Glutamatergic neuron (in vitro differentiated cells): ENCODE results near the gene NGDN. TPM values are rescaled to one million over a fixed set of nuclear protein-coding genes. Genes with fewer than 3 reads are reported as not detected.

Experiments
- DNase-seq: peaks from one replicate; pipeline ENCODE4 v3.0.0; 2022
- H3K27ac Mint-ChIP-seq: one replicate; pipeline ENCODE4 v1.8.0; 2020; ENCODE audit warnings: mild to moderate bottlenecking, mixed read lengths, inconsistent platforms; ENCODE audit not compliant: unreplicated experiment
- H3K27me3 Mint-ChIP-seq: one replicate; pipeline ENCODE4 v1.8.0; 2020; ENCODE audit warnings: mild to moderate bottlenecking, moderate library complexity, mixed read lengths, inconsistent platforms; ENCODE audit not compliant: unreplicated experiment
- H3K36me3 Mint-ChIP-seq: one replicate; pipeline ENCODE4 v1.8.0; 2020; ENCODE audit warnings: mild to moderate bottlenecking, mixed read lengths, inconsistent platforms; ENCODE audit not compliant: unreplicated experiment
- H3K4me1 Mint-ChIP-seq: one replicate; pipeline ENCODE4 v1.8.0; 2020; ENCODE audit warnings: mild to moderate bottlenecking, low read depth, mixed read lengths, inconsistent platforms; ENCODE audit not compliant: unreplicated experiment
- H3K4me3 Mint-ChIP-seq: one replicate; pipeline ENCODE4 v1.8.0; 2020; ENCODE audit warnings: mild to moderate bottlenecking, mixed read lengths, inconsistent platforms; ENCODE audit not compliant: unreplicated experiment
- H3K9me3 Mint-ChIP-seq: one replicate; pipeline ENCODE4 v1.8.0; 2020; ENCODE audit warnings: mild to moderate bottlenecking, moderate library complexity, mixed read lengths, inconsistent platforms; ENCODE audit not compliant: unreplicated experiment
- total RNA-seq: library from RNA; stranded (reverse); fragmentation: NEBNext Ultra II Directional; extraction: Animal tissue kit (Norgen Biotek cat#: 25700); gene quantifications from one replicate; pipeline ENCODE4 v1.2.1, GENCODE V29; 2021; ENCODE audit not compliant: unreplicated experiment
- TF ChIP-seq, protein P1 (sequence below): fragments of 200-600 bp; sonication (generic); IDR thresholded peaks from one replicate; pipeline ENCODE4 v1.5.0; 2021; ENCODE audit not compliant: partially characterized antibody, unreplicated experiment

NGDN gene
- total RNA-seq, 1 donor from 2014 or later = 46.5 TPM

DNA sequence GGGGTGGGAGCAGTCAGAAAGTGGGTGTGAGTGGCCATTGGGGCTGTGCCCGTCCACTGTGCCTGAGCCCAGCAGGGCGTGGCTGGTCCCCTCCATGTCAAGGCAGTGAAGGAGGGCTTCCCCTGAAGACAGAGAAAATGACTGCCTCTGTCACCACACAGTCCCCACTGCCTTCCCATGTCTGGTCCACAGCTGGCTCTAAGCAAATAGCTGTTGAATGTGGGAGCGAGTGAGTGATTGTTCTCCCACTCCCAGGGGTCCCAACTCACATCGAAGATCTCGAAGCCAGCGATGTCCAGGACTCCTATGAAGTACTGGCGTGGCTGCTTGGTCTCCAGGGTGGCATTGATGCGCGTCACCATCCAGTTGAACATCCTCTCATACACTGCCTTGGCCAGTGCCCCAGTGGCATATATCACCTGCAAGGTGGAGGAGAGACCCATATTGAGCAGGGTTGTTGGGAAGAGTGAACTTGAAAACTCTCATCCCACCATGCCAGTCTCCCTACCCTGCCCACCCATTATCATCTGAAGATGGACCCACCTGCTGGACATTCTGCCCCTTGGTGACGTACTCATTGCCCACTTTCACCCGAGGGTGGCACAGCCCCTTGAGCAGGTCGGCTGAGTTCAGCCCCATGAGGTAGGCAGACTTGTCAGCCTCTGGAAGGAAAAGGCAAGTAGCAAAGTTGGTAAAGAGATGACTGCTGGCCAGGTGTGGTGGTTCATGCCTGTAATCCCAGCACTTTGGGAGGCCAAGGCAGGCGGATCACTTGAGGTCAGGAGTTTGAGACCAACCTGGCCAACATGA lies 40.6 kb upstream of the NGDN start:
- H3K9me3 Mint-ChIP-seq = peaks cover 7% of the 10 kb centered on the region
- no peak overlapping the region for H3K27ac Mint-ChIP-seq
- peaks cover 15% of the 10 kb centered on the region for H3K27me3 Mint-ChIP-seq
- peaks cover 6% of the 10 kb centered on the region for H3K36me3 Mint-ChIP-seq
- H3K4me3 Mint-ChIP-seq = no peak overlapping the region
- TF ChIP-seq, protein P1, sequence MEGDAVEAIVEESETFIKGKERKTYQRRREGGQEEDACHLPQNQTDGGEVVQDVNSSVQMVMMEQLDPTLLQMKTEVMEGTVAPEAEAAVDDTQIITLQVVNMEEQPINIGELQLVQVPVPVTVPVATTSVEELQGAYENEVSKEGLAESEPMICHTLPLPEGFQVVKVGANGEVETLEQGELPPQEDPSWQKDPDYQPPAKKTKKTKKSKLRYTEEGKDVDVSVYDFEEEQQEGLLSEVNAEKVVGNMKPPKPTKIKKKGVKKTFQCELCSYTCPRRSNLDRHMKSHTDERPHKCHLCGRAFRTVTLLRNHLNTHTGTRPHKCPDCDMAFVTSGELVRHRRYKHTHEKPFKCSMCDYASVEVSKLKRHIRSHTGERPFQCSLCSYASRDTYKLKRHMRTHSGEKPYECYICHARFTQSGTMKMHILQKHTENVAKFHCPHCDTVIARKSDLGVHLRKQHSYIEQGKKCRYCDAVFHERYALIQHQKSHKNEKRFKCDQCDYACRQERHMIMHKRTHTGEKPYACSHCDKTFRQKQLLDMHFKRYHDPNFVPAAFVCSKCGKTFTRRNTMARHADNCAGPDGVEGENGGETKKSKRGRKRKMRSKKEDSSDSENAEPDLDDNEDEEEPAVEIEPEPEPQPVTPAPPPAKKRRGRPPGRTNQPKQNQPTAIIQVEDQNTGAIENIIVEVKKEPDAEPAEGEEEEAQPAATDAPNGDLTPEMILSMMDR = no peak
- H3K4me1 Mint-ChIP-seq = no peaks in the 10 kb centered on the region
- DNase-seq = no peak

DNA sequence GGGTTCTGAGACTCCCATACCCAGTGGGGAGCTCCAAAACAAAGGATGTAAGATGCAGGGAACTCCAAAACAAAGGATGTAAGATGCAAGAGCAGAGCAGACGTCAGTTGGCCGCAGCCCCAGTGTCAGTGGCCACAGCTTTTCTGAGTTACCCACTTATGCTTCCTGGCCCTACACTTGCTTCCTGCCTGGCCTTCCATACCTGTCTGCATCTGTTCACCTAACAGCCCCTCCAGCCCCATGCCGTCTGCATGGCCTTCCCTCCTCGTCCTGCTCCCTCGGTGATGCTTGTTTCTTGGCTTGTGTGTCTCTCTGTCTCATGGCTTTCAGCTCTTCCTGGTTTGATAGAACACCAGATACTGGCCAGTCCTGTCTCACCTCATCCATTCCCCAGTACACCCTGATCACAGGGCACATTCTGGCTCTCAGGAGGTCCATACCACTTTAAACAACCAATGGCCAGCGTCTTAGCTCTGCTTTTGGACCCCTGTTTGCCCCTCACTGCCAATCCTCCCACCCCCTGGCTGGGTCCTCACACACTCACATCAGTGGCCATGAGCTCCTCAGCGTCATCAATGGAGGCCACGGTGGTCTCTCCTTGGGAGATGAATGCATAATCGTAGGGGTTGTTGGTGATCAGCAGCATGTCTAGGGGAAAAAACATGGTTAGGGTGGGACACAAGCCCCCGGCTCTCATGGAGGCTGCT lies 39.3 kb upstream of the NGDN start:
- Mint-ChIP-seq H3K4me3 (no peak overlapping the region), H3K27ac (peak overlapping the region; percentile 20), H3K4me1 (no peaks in the 10 kb centered on the region), H3K36me3 (peaks cover 6% of the 10 kb centered on the region), H3K27me3 (peaks cover 13% of the 10 kb centered on the region), H3K9me3 (peaks cover 7% of the 10 kb centered on the region)
- no peak for DNase-seq
- TF ChIP-seq, protein P1 = no peak

DNA sequence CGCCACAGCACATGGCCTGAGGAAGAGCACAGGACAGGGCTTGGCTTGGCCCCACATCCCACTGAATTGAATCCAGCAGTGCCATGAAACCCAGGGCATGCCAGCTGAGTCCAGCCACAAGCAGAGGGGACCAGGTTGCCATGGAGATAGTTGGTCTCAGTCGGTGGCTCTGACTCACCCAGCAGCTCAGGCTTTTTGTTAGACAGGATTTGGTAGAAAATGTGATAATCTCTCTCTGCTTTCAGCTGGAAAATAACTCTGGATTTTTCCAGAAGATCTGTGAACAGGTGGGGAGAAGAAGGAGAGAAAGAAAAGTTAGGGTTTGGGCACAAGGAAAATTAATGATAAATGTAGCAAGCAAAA lies 38.8 kb upstream of the NGDN start:
- no peak overlapping the region for H3K27ac Mint-ChIP-seq
- no peak overlapping the region for H3K4me3 Mint-ChIP-seq
- H3K4me1 Mint-ChIP-seq = no peaks in the 10 kb centered on the region
- H3K36me3 Mint-ChIP-seq = peaks cover 6% of the 10 kb centered on the region
- H3K9me3 Mint-ChIP-seq = peaks cover 7% of the 10 kb centered on the region
- no peak for DNase-seq
- TF ChIP-seq, protein P1 = no peak
- peaks cover 11% of the 10 kb centered on the region for H3K27me3 Mint-ChIP-seq

DNA sequence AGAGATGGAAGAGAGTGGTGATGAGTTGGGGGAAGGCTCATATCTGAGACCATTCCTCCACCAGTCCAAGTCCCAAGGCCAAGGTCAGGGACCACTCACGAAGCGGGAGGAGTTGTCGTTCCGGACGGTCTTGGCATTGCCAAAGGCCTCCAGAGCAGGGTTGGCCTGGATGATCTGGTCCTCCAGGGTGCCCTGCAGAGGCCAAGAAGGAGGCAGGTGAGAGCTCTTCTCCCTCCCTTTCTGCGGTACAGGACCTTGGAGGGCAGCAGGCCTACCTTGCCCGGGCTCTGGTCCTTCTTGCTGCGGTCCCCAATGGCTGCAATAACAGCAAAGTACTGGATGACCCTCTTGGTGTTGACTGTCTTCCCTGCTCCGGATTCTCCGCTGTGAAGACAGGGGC lies 38.0 kb upstream of the NGDN start:
- TF ChIP-seq, protein P1 = no peak
- no peak overlapping the region for H3K4me3 Mint-ChIP-seq
- peaks cover 7% of the 10 kb centered on the region for H3K9me3 Mint-ChIP-seq
- H3K36me3 Mint-ChIP-seq = peaks cover 6% of the 10 kb centered on the region
- DNase-seq = no peak
- no peak overlapping the region for H3K27ac Mint-ChIP-seq
- peaks cover 11% of the 10 kb centered on the region for H3K27me3 Mint-ChIP-seq
- no peaks in the 10 kb centered on the region for H3K4me1 Mint-ChIP-seq
